Measurements from ENCODE around the gene SCAMP3. TPM values are rescaled to one million over a fixed set of nuclear protein-coding genes. Genes with fewer than 3 reads are reported as not detected.
A peak's percentile ranks its signal among the peaks of the same experiment; 100 is the strongest.

Gene SCAMP3
- total and polyA plus RNA-seq, 10 of the 15 experiments (the other 5 are each of a cell fraction or from before 2014, with no cell fraction given), result 17.2 to 133 (median 87.3) TPM

DNA sequence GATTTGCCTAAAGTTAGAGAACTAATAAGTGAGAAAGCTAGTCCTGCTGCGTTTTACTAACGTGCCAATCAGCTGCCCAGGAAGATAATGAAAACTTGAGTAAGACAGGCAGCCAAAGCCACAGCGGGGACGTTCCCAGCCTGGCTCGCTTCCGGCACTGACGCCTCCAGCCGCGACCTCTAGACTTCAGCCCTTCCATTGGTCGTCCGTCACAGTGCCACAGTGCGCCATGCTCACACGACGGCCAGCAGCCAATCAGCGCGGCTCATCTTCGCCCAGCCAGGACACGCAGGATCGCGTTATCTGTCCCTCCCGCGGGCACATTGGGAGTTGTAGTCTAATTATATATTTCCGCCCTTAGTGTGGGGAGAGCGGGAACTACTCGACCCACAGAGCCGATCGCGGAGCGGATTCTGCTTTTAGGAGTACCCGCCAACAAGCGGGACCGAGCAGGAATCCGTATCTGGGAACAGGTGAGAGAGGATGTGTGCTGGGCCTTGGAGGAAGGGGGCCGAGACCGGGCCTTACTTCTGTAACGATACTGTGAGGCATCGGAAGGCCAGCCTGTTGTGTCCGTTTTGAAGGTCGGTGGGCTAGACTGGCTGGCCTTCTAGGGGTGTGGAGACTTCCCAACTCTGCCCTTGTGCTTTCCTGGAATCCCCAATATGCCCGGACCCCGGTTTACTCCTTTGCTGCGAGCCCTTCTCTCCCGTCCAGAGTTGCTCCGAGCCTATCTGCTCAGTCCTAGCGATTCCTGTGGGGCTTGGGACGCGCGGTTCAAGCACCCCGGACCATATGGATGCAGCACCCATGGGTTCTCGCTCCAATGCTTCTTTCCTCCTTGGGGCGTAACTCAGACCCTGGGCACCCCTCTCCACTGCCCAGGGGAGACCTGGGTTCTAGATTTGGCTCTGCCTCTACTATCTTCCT lies 46.6 kb upstream of the SCAMP3 start, which contains the start of gene FDPS (continued):
- TF ChIP-seq TCF7 (IDR thresholded peaks at IDR 0.05; ENCODE audit: borderline replicate concordance), result no peak
- no peak for TF ChIP-seq JUNB (IDR thresholded peaks at IDR 0.05)
- TF ChIP-seq REST (IDR thresholded peaks at IDR 0.05; ENCODE audit: low read depth, low read length), result 0 out of 2 replicates have a peak, but pooled peaks have one; percentile 43
- TF ChIP-seq POLR2AphosphoS5 (IDR thresholded peaks at IDR 0.05; ENCODE audit: low read length), result peak; percentile 91
- TF ChIP-seq TAF1 (IDR thresholded peaks at IDR 0.05; ENCODE audit: borderline replicate concordance, low read depth, low read length), result peak; percentile 82
- peak; percentile 65 for TF ChIP-seq PAX5 (IDR thresholded peaks at IDR 0.05; ENCODE audit: borderline replicate concordance, low read depth, low read length)
- no peak for TF ChIP-seq ZNF687 (IDR thresholded peaks at IDR 0.05)
- TF ChIP-seq SREBF2 (IDR thresholded peaks at IDR 0.05; ENCODE audit: low read length), result peak; percentile 78; the same call in 1 of the 2 replicates
- peak; percentile 56; the same call in 1 of the 2 replicates for TF ChIP-seq TBL1XR1 (IDR thresholded peaks at IDR 0.05; ENCODE audit: low read depth, low read length)
- TF ChIP-seq JUND (IDR thresholded peaks at IDR 0.05; ENCODE audit: low read depth, low read length), result no peak
- no peak for TF ChIP-seq HDAC6 (IDR thresholded peaks at IDR 0.05; ENCODE audit: unreplicated experiment)
- peak; percentile 81 for TF ChIP-seq SIN3A (IDR thresholded peaks at IDR 0.05; ENCODE audit: low read depth, low read length)
- peak; percentile 36; the same call in 1 of the 2 replicates for TF ChIP-seq NFYA (IDR thresholded peaks at IDR 0.05; ENCODE audit: borderline replicate concordance, low read depth, low read length)
- TF ChIP-seq, protein P1, sequence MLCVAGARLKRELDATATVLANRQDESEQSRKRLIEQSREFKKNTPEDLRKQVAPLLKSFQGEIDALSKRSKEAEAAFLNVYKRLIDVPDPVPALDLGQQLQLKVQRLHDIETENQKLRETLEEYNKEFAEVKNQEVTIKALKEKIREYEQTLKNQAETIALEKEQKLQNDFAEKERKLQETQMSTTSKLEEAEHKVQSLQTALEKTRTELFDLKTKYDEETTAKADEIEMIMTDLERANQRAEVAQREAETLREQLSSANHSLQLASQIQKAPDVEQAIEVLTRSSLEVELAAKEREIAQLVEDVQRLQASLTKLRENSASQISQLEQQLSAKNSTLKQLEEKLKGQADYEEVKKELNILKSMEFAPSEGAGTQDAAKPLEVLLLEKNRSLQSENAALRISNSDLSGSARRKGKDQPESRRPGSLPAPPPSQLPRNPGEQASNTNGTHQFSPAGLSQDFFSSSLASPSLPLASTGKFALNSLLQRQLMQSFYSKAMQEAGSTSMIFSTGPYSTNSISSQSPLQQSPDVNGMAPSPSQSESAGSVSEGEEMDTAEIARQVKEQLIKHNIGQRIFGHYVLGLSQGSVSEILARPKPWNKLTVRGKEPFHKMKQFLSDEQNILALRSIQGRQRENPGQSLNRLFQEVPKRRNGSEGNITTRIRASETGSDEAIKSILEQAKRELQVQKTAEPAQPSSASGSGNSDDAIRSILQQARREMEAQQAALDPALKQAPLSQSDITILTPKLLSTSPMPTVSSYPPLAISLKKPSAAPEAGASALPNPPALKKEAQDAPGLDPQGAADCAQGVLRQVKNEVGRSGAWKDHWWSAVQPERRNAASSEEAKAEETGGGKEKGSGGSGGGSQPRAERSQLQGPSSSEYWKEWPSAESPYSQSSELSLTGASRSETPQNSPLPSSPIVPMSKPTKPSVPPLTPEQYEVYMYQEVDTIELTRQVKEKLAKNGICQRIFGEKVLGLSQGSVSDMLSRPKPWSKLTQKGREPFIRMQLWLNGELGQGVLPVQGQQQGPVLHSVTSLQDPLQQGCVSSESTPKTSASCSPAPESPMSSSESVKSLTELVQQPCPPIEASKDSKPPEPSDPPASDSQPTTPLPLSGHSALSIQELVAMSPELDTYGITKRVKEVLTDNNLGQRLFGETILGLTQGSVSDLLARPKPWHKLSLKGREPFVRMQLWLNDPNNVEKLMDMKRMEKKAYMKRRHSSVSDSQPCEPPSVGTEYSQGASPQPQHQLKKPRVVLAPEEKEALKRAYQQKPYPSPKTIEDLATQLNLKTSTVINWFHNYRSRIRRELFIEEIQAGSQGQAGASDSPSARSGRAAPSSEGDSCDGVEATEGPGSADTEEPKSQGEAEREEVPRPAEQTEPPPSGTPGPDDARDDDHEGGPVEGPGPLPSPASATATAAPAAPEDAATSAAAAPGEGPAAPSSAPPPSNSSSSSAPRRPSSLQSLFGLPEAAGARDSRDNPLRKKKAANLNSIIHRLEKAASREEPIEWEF (IDR thresholded peaks at IDR 0.05; ENCODE audit: insufficient replicate concordance, low read depth, low read length), result no peak
- no peak for TF ChIP-seq BCL11A (IDR thresholded peaks at IDR 0.05; ENCODE audit: low read depth, low read length)

All from GM12878 (cell line).